H9 (cell line): ENCODE measurements around the gene PRSS38. TPM values are rescaled to one million over a fixed set of nuclear protein-coding genes. Genes with fewer than 3 reads are reported as not detected.
A peak's percentile ranks its signal among the peaks of the same experiment; 100 is the strongest.

ENCODE experiments used
- DNase-seq: peaks from one replicate; pipeline ENCODE4 v3.0.0-alpha.2; 2017
- H2AFZ ChIP-seq: one replicate; pipeline ENCODE4 v1.6.1; 2013; ENCODE audit warnings: mild to moderate bottlenecking, low read length, control low read depth, moderate library complexity
- H2AK5ac ChIP-seq: 2 replicates; pipeline ENCODE4 v1.6.1; 2013; ENCODE audit warnings: low read length, control low read depth, mixed read lengths; ENCODE audit not compliant: insufficient read length
- H2BK120ac ChIP-seq: one replicate; pipeline ENCODE4 v1.6.1; 2013; ENCODE audit warnings: low read depth, mild to moderate bottlenecking, low read length, control low read depth, inconsistent platforms; ENCODE audit not compliant: poor library complexity, severe bottlenecking
- H2BK12ac ChIP-seq: 2 replicates; pipeline ENCODE4 v1.6.1; 2013; ENCODE audit warnings: low read length, control low read depth, mixed read lengths, low read depth; ENCODE audit not compliant: insufficient read length
- H2BK15ac ChIP-seq: 2 replicates; pipeline ENCODE4 v1.6.1; 2013; ENCODE audit warnings: low read depth, low read length, control low read depth
- H2BK20ac ChIP-seq: one replicate; pipeline ENCODE4 v1.6.1; 2013; ENCODE audit warnings: low read depth, mild to moderate bottlenecking, low read length, control low read depth, inconsistent platforms; ENCODE audit not compliant: poor library complexity, severe bottlenecking
- H2BK5ac ChIP-seq: 2 replicates; pipeline ENCODE4 v1.6.1; 2013; ENCODE audit warnings: low read length, control low read depth, mixed read lengths; ENCODE audit not compliant: insufficient read length
- H3K14ac ChIP-seq: 2 replicates; pipeline ENCODE4 v1.6.1; 2013; ENCODE audit warnings: low read length, control low read depth; ENCODE audit not compliant: insufficient read depth
- H3K18ac ChIP-seq: 2 replicates; pipeline ENCODE4 v1.6.1; 2013; ENCODE audit warnings: low read depth, mild to moderate bottlenecking, mixed read lengths, low read length, control low read depth; ENCODE audit not compliant: insufficient read length
- H3K23ac ChIP-seq: 2 replicates; pipeline ENCODE4 v1.6.1; 2013; ENCODE audit warnings: low read length, control low read depth, mixed read lengths, low read depth; ENCODE audit not compliant: insufficient read length
- H3K23me2 ChIP-seq: 2 replicates; pipeline ENCODE4 v1.6.1; 2013; ENCODE audit warnings: low read depth, mild to moderate bottlenecking, mixed read lengths, low read length, control low read depth; ENCODE audit not compliant: insufficient read length, poor library complexity, severe bottlenecking
- H3K27ac ChIP-seq: 2 replicates; pipeline ENCODE4 v1.5.1; 2013; ENCODE audit warnings: low read length, control low read depth, mixed read lengths, low read depth; ENCODE audit not compliant: insufficient read length
- H3K27me3 ChIP-seq: 2 replicates; pipeline ENCODE4 v1.6.1; 2013; ENCODE audit warnings: low read length, control low read depth, inconsistent platforms; ENCODE audit not compliant: insufficient read depth
- H3K4ac ChIP-seq: 2 replicates; pipeline ENCODE4 v1.6.1; 2013; ENCODE audit warnings: low read depth, mild to moderate bottlenecking, control low read depth, inconsistent platforms, low read length, moderate library complexity
- H3K4me1 ChIP-seq: 2 replicates; pipeline ENCODE4 v1.6.1; 2013; ENCODE audit warnings: low read length, control low read depth, inconsistent platforms; ENCODE audit not compliant: insufficient read depth
- H3K4me2 ChIP-seq: 2 replicates; pipeline ENCODE4 v1.6.1; 2013; ENCODE audit warnings: low read length, control low read depth, mixed read lengths; ENCODE audit not compliant: insufficient read length, insufficient read depth
- H3K56ac ChIP-seq: 2 replicates; pipeline ENCODE4 v1.6.1; 2013; ENCODE audit warnings: low read depth, mild to moderate bottlenecking, mixed read lengths, low read length, control low read depth; ENCODE audit not compliant: insufficient read length
- H3K79me1 ChIP-seq: 2 replicates; pipeline ENCODE4 v1.6.1; 2013; ENCODE audit warnings: low read depth, mild to moderate bottlenecking, moderate library complexity, low read length, control low read depth, inconsistent platforms; ENCODE audit not compliant: insufficient read depth, poor library complexity, severe bottlenecking
- H3K79me2 ChIP-seq: 2 replicates; pipeline ENCODE4 v1.6.1; 2013; ENCODE audit warnings: low read length, control low read depth, inconsistent platforms; ENCODE audit not compliant: insufficient read depth
- H3K9ac ChIP-seq: 2 replicates; pipeline ENCODE4 v1.6.1; 2013; ENCODE audit warnings: low read length, control low read depth, mixed read lengths; ENCODE audit not compliant: insufficient read length; ENCODE audit errors: extremely low read depth
- H3K9me3 ChIP-seq: one replicate; pipeline ENCODE4 v1.6.1; 2013; ENCODE audit warnings: low read depth, low read length, inconsistent platforms; ENCODE audit not compliant: control insufficient read depth
- H3T11ph ChIP-seq: one replicate; pipeline ENCODE4 v1.6.1; 2013; ENCODE audit warnings: mild to moderate bottlenecking, low read length, control low read depth, inconsistent platforms
- H4K20me1 ChIP-seq: one replicate; pipeline ENCODE4 v1.6.1; 2013; ENCODE audit not compliant: control insufficient read depth, insufficient read length, insufficient read depth
- H4K5ac ChIP-seq: 2 replicates; pipeline ENCODE4 v1.6.1; 2013; ENCODE audit warnings: low read depth, mild to moderate bottlenecking, mixed read lengths, low read length, control low read depth; ENCODE audit not compliant: insufficient read length
- H4K8ac ChIP-seq: replicated peaks from 2 replicates; pipeline ENCODE4 v1.6.1; 2013; ENCODE audit warnings: low read length, control low read depth, mixed read lengths, low read depth; ENCODE audit not compliant: insufficient read length
- H4K91ac ChIP-seq: 2 replicates; pipeline ENCODE4 v1.6.1; 2013; ENCODE audit warnings: low read depth, mild to moderate bottlenecking, moderate library complexity, mixed read lengths, low read length, control low read depth; ENCODE audit not compliant: insufficient read length
- H3K27ac Mint-ChIP-seq, 3 experiments: 2 replicates in 2 of 3; 3 replicates in 1 of 3; pipeline ENCODE4 v1.8.0; 2020 to 2021; ENCODE audit warnings: mixed read lengths in 3 of 3, mild to moderate bottlenecking in 1 of 3, moderate library complexity in 1 of 3
- H3K27me3 Mint-ChIP-seq: 2 replicates; pipeline ENCODE4 v1.8.0; 2021; ENCODE audit warnings: low read depth, mild to moderate bottlenecking, moderate library complexity, mixed read lengths
- H3K36me3 Mint-ChIP-seq, 3 experiments: 2 replicates in 2 of 3; 3 replicates in 1 of 3; pipeline ENCODE4 v1.8.0; 2020 to 2021; ENCODE audit warnings: low read depth in 3 of 3, mixed read lengths in 3 of 3; ENCODE audit not compliant: insufficient read depth in 1 of 3
- H3K4me1 Mint-ChIP-seq, 2 experiments: 2 replicates each; pipeline ENCODE4 v1.8.0; 2020; ENCODE audit warnings: mixed read lengths in 2 of 2
- H3K4me3 Mint-ChIP-seq, 2 experiments: 2 replicates in 1 of 2; 3 replicates in 1 of 2; pipeline ENCODE4 v1.8.0; 2020 to 2021; ENCODE audit warnings: mild to moderate bottlenecking in 2 of 2, mixed read lengths in 2 of 2, moderate library complexity in 1 of 2
- H3K9me3 Mint-ChIP-seq, 2 experiments: 2 replicates in 1 of 2; 3 replicates in 1 of 2; pipeline ENCODE4 v1.8.0; 2020; ENCODE audit warnings: mild to moderate bottlenecking in 2 of 2, mixed read lengths in 2 of 2, moderate library complexity in 1 of 2
- CTCF ChIP-seq: fragments of 200-600 bp; sonication (generic); conservative IDR thresholded peaks from 3 replicates; pipeline ENCODE4 v1.8.0; 2021; ENCODE audit warnings: antibody characterized with exemption, mild to moderate bottlenecking
- WGBS: extraction: QIAGEN DNeasy Blood & Tissue Kit; methylation state at CpG from one replicate; pipeline ENCODE4 v1.1.7; 2013; ENCODE audit warnings: missing lambda C conversion rate, low lambda C conversion rate, mixed read lengths; ENCODE audit not compliant: insufficient read length; ENCODE audit errors: extremely low coverage; 5-methylcytosine and 5-hydroxymethylcytosine counted together
- total RNA-seq: library from RNA; stranded (reverse); gene quantifications from 2 replicates; pipeline ENCODE4 v1.2.1, GENCODE V29; 2021

Gene PRSS38
- total RNA-seq, 1 experiment from 2014 or later = not detected

DNA sequence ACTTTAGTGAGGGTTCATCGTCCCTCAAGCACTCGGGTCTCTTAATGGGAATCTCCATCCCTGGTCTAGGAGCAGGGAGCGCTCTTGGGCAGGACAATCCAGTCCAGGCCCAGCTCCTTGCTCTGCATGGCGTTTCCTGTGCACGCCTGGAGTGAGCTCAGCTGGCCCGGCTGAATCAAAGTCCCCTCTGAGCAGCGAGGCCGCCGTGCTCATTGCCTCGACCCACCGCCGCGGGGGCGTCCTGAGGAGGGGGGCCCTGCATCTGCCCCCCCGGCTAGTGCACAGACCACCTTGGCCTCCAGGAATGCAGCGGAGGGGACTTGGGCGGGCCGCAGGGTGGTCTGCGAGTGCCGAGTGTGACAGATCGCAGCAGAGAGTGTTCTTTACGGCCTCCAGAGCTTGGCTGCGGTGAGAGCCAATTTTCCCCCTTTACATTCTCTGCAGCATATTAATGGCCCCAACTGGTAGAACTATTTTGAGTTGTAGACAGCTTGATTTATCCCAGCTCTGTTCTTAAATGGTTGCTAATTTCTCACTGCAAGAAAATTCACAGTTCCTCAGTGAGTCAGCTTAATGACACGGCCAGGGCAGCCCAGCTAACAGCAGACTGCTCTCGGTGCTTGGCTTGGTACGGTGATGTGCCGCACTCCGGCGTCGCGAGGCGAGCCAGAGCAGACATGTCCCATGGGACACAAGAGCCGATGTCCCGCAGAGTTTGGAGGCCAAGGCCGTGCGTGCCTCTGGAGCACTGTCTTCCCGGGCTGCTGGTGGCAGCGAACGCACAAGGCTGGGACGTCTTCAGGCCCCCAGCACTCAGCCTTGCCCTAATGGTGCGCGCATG, 40.4 kb upstream of the PRSS38 start:
- Mint-ChIP-seq H3K4me1 (no peaks in the 10 kb centered on the region), H3K27me3 (no peaks in the 10 kb centered on the region), H3K4me3 (no peak overlapping the region), H3K36me3 (peaks cover 6 to 27% (median 20%) of the 10 kb centered on the region in 3 experiments; a peak in 5 of 7 replicates), H3K9me3 (no peaks in the 10 kb centered on the region), H3K27ac (peak overlapping the region in 1 of 3 experiments; percentile 63; a peak in 2 of 7 replicates)
- H4K91ac ChIP-seq = no peak overlapping the region
- H2BK15ac ChIP-seq = no peak overlapping the region
- WGBS = no CpG with 5 or more reads among the region's 42 CpGs
- no peak overlapping the region for H3K9ac ChIP-seq
- no peaks in the 10 kb centered on the region for H3K23me2 ChIP-seq
- no peaks in the 10 kb centered on the region for H3K9me3 ChIP-seq
- no peak overlapping the region for H3K18ac ChIP-seq
- H4K5ac ChIP-seq = no peak overlapping the region
- no peaks in the 10 kb centered on the region for H4K20me1 ChIP-seq
- H3K27ac ChIP-seq = no peak overlapping the region
- no peak for TF ChIP-seq CTCF
- no peak overlapping the region for H2AK5ac ChIP-seq
- no peaks in the 10 kb centered on the region for H3K79me1 ChIP-seq
- no peak overlapping the region for H3K4me2 ChIP-seq
- no peaks in the 10 kb centered on the region for H3K4me1 ChIP-seq
- no peak overlapping the region for H3T11ph ChIP-seq
- no peaks in the 10 kb centered on the region for H3K27me3 ChIP-seq
- H2BK120ac ChIP-seq = no peak overlapping the region
- H3K23ac ChIP-seq = no peak overlapping the region
- H2BK12ac ChIP-seq = no peak overlapping the region
- H4K8ac ChIP-seq = no peak overlapping the region
- H2BK20ac ChIP-seq = no peak overlapping the region
- H2BK5ac ChIP-seq = no peak overlapping the region
- no peak overlapping the region for H3K56ac ChIP-seq
- no peak overlapping the region for H2AFZ ChIP-seq
- H3K4ac ChIP-seq = no peak overlapping the region
- no peaks in the 10 kb centered on the region for H3K79me2 ChIP-seq
- no peak overlapping the region for H3K14ac ChIP-seq
- DNase-seq = no peak
